ENCODE results near the gene C1orf216. TPM values are rescaled to one million over a fixed set of nuclear protein-coding genes. Genes with fewer than 3 reads are reported as not detected.
"Not testable (repeated sequence)": the region's sequence is repeated elsewhere in the genome, so short reads cannot be mapped to it uniquely, and the experiment has no call there.

Gene C1orf216
- polyA plus RNA-seq, 3 donors from 2014 or later, result 15.7 to 37.3 (median 32.3) TPM

DNA sequence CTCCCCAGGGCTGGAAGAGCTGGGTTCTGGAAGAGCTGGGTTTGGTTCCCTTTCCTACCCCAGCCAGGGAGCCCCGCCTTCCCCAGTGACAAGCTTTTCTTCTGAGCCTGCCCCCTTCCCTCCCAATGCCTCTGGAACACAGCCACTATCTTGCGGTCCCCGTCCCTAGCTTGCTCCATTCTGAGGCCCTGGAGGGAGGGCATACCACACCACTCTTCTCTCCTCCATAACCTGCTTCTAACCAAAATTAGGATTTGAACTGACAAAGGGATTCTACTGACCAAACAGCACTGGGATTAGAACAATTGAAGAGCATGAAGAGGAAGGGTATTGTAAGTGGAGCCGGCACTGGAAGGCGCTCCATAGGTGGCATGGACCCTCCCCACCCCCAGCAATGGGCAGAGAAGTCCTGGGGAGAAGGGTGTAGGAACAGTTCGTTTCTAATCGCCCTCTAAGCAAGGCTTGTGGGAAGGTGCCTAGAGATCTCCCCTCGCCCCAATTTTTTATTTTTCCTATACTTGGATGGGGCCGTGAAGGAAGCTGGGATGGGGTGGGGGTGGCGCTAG lies 690 bp downstream of the C1orf216 start:
- no peaks in the 10 kb centered on the region for H3K9me3 Mint-ChIP-seq
- H3K4me1 Mint-ChIP-seq, result peaks cover 33 to 41% of the 10 kb centered on the region in 2 donors
- peak overlapping the region in 5 of 6 donors; percentile 4 to 93 (median 44) for H3K27ac Mint-ChIP-seq

DNA sequence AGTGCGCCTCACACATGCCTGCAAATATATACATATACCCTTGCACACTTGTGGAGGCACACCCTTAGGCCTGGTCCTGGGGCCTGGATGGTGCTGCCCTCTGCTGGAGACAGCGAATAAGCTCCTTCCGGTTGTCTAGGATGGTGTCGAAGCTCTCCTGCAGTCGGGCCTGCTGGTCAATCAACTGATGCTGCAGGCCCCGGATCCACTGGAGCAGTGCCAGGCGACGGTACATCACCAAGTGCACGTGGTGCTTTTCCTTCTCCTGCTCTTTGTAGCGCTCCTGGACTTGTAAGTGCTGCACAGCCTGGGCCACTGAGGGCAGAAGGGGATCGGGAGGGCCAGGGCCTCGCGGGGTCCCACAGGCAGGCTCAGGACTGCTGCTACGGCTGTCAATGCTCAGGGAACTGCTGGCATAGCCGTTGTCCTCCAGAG lies 3.1 kb downstream of the C1orf216 start:
- Mint-ChIP-seq H3K27ac (peak overlapping the region in 4 of 6 donors; percentile 18 to 76 (median 40)), H3K36me3 (peaks cover 5 to 9% (median 7%) of the 10 kb centered on the region in 3 donors), H3K27me3 (ENCODE audit: low read depth in 3 of 3) (peaks cover 2 to 7% (median 6%) of the 10 kb centered on the region in 3 donors), H3K4me1 (peaks cover 33 to 41% of the 10 kb centered on the region in 2 donors), H3K9me3 (no peaks in the 10 kb centered on the region), H3K4me3 (peak overlapping the region in 4 of 5 donors; percentile 0 to 72 (median 10))
- DNase-seq, result peak; percentile 61 to 71 (median 67)

More for the DNA sequence above, 690 bp downstream of the C1orf216 start:
- Mint-ChIP-seq H3K36me3 (peaks cover 5 to 9% (median 7%) of the 10 kb centered on the region in 3 donors), H3K27me3 (ENCODE audit: low read depth in 3 of 3) (peaks cover 0 to 9% (median 7%) of the 10 kb centered on the region in 3 donors), H3K4me3 (peak overlapping the region; percentile 81 to 96 (median 95))
- DNase-seq, result no peak

DNA sequence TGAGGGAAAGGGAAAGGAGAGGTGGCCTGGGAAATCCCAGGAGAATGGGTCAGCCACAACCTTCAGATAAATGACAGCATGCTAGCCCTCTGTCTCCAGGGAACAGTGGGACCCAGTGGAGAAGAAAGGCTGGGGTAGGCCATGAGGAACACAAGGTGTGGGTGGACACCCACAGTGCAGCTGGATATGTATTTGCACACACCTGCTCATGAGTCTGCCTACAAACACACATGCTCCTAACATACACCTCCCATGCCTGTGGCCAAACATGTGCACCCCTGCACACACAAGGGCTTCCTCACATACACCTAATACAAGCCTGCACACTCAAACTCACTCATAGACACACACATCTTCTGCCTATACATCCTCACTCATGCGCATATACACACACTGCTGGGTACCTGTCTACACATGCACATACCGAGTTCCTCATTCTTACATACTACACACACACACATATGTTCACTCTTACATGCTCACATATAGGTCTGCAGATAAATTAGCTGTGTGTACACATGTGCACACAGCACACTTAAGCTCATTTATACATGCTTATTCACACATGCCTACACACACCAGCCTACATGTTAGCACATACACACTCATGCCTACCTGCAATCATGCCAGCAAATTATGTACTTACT lies 3.6 kb downstream of the C1orf216 start:
- peaks cover 2 to 7% (median 5%) of the 10 kb centered on the region in 3 donors for H3K27me3 Mint-ChIP-seq (ENCODE audit: low read depth in 3 of 3)
- H3K4me3 Mint-ChIP-seq, result peak overlapping the region in 4 of 5 donors; percentile 0 to 72 (median 10)
- H3K4me1 Mint-ChIP-seq, result peaks cover 33 to 41% of the 10 kb centered on the region in 2 donors
- H3K9me3 Mint-ChIP-seq, result no peaks in the 10 kb centered on the region
- no peak for DNase-seq
- peaks cover 5 to 9% (median 7%) of the 10 kb centered on the region in 3 donors for H3K36me3 Mint-ChIP-seq
- peak overlapping the region in 3 of 6 donors; percentile 18 to 58 (median 36) for H3K27ac Mint-ChIP-seq

DNA sequence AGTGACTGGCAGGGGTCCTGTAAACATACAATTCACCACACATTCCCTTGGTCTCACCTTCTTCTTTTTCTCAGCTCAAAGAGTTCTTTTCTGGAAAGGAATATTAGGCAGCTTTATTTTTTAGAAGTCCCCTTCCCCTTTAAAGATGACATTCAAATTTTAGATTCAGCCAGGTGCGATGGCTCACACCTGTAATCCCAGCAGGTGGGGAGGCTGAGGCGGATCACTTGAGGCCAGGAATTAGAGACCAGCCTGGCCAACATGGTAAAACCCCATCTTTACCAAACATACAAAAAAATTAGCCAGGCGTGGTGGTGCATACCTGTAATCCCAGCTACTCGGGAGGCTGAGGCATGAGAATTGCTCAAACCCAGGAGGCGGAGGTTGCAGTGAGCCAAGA lies 7.6 kb downstream of the C1orf216 start:
- H3K27ac Mint-ChIP-seq, H3K4me3 Mint-ChIP-seq, H3K9me3 Mint-ChIP-seq, DNase-seq, H3K36me3 Mint-ChIP-seq: not testable (repeated sequence)
- H3K4me1 Mint-ChIP-seq, result peaks cover 37 to 41% of the 10 kb centered on the region in 2 donors
- H3K27me3 Mint-ChIP-seq (ENCODE audit: low read depth in 3 of 3), result peaks cover 5 to 13% (median 8%) of the 10 kb centered on the region in 3 donors

DNA sequence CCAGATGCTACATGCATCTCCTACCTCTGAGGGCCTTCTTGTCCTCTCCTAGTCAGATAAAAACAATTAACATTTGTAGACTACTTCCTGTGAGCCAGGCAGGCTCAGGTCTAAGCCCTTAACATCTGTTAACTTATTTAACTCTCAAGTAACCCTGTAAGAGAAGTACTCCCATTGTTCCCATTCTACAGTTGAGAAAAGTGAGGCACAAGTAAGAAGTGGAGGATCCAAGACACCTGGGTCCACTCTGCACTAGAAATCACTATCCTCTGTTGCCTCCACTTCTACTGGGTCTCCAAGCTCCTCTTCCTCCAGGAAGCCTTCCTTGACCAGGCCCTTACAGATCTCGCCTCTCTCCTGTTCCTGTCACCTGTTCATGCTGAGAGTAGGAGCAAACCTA lies 9.7 kb downstream of the C1orf216 start:
- H3K36me3 Mint-ChIP-seq, result peaks cover 0 to 5% (median 0%) of the 10 kb centered on the region in 3 donors
- peak overlapping the region; percentile 76 to 85 (median 83) for H3K4me3 Mint-ChIP-seq
- H3K4me1 Mint-ChIP-seq, result peaks cover 28 to 30% of the 10 kb centered on the region in 2 donors
- peaks cover 2 to 10% (median 8%) of the 10 kb centered on the region in 3 donors for H3K27me3 Mint-ChIP-seq (ENCODE audit: low read depth in 3 of 3)
- H3K9me3 Mint-ChIP-seq, result peaks cover 0 to 2% (median 0%) of the 10 kb centered on the region in 6 donors
- DNase-seq, result no peak
- H3K27ac Mint-ChIP-seq, result peak overlapping the region in 3 of 6 donors; percentile 42 to 81 (median 43)

DNA sequence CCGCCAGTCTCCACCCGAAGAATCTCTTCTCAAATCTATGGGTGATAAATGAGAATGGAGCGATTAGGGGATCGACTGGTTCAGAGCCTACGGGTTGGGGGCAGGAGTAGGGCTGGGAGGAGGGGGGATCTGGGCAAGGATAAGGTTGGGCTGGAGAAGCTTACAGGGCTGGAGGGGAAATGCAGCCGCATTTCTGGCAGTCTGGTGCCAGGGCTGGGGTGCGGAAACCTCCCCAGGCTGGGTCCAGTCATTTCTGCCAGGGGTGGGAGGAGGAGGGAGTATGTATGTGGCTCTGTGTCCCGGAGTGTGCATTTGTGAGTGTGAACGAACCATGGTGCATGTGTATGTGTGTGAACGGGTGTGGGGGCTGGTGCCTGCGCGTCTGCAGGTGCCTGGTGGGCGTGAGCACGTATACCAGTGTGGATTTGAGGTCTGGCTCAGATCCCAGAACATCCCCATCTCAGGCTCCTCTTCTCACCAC lies 10.2 kb downstream of the C1orf216 start:
- Mint-ChIP-seq H3K4me1 (peaks cover 28 to 30% of the 10 kb centered on the region in 2 donors), H3K4me3 (peak overlapping the region; percentile 76 to 85 (median 83)), H3K9me3 (peaks cover 0 to 2% (median 0%) of the 10 kb centered on the region in 6 donors), H3K27me3 (ENCODE audit: low read depth in 3 of 3) (peaks cover 2 to 10% (median 8%) of the 10 kb centered on the region in 3 donors), H3K27ac (peak overlapping the region in 3 of 6 donors; percentile 43 to 81 (median 69)), H3K36me3 (peaks cover 0 to under 1% (median 0%) of the 10 kb centered on the region in 3 donors)
- peak in 1 of 3 donors; percentile 2 for DNase-seq

DNA sequence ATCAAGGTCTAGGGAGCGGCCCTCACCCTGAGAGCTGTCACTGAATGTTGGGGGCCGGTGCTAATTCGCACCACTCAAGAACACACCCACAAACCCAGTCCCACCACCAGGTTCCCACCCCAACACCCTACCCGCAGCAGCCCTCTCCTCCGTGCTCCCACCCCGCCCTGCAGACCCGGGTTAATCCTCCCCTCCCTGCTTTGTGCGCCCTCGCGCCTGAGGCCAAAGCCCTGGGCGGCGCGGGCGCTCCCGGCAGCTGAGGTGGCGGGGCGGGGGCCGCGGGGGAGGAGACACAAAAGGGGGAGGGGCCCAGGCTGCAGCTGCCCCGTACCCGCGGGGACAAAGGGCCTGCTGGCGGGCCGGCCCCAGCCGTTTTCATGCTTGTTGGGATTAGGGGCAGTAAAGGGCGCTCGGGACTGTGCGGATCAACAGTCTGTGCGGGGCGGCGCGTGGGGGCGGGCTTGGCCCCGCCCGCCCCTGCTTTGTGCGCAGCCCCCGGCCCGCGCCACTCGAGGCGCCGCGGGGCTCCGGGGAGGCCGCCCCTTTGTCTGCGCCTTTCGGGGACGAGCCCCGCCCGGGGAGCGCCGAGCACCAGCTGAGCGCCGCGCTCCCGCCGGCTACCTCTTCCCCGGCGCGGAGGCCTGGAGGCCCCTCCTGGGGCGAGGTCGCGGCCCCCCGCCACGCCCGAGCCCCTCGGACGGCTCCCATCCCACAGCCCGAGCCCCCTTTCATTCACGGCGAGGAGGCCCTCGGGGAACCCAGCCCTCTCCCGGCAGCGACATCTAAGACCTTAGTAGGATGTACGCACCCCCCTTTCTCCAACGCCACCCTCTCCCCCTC lies 10.9 kb downstream of the C1orf216 start:
- H3K4me3 Mint-ChIP-seq, result peak overlapping the region; percentile 79 to 94 (median 87)
- H3K4me1 Mint-ChIP-seq, result peaks cover 28 to 30% of the 10 kb centered on the region in 2 donors
- peak; percentile 27 to 54 (median 49) for DNase-seq
- H3K27ac Mint-ChIP-seq, result peak overlapping the region in 5 of 6 donors; percentile 69 to 83 (median 75)
- H3K9me3 Mint-ChIP-seq, result peaks cover 0 to 2% (median 0%) of the 10 kb centered on the region in 6 donors
- peaks cover 2 to 14% (median 8%) of the 10 kb centered on the region in 3 donors for H3K27me3 Mint-ChIP-seq (ENCODE audit: low read depth in 3 of 3)
- no peaks in the 10 kb centered on the region for H3K36me3 Mint-ChIP-seq

DNA sequence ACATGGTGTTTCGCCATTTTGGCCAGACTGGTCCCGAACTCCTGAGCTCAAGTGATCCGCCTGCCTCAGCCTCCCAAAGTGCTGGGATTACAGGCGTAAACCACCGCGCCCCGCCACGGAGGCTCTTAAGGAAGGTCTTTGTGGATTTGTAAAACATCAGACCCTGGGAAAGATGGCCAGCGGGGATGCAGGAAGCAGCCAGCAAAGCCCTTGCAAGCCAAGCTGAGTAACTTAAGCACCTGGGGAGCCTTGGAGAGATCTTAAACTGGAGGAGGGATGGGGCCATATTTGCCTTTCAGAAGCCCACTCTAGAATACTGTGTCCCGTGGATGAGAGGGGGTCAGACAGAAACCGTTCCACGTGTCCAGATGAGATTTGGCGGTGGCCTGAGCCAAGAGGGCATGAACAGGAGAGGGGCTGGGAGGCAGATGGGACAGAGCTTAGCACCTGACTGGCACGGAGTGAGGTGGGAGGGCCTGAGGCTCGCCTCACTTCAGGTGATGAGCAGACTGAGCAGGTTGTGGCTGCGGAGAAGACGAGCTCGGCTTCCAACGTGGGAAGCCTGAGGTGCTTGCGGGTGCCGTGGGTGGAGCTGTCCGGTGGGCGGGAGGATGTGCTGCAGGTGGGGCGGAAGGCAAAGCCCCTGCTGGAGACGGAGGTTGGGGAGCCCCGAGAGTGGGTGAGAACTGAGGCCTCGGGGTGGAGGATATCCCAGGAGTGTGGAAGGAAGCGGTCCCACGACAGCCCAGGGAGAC lies 11.7 kb downstream of the C1orf216 start:
- DNase-seq, result peak; percentile 42 to 54 (median 49)
- H3K4me1 Mint-ChIP-seq, result peaks cover 28 to 30% of the 10 kb centered on the region in 2 donors
- no peaks in the 10 kb centered on the region for H3K36me3 Mint-ChIP-seq
- peaks cover 2 to 16% (median 12%) of the 10 kb centered on the region in 3 donors for H3K27me3 Mint-ChIP-seq (ENCODE audit: low read depth in 3 of 3)
- H3K27ac Mint-ChIP-seq, result peak overlapping the region in 5 of 6 donors; percentile 51 to 83 (median 75)
- H3K4me3 Mint-ChIP-seq, result peak overlapping the region; percentile 79 to 94 (median 87)
- peaks cover 0 to 2% (median 0%) of the 10 kb centered on the region in 6 donors for H3K9me3 Mint-ChIP-seq

DNA sequence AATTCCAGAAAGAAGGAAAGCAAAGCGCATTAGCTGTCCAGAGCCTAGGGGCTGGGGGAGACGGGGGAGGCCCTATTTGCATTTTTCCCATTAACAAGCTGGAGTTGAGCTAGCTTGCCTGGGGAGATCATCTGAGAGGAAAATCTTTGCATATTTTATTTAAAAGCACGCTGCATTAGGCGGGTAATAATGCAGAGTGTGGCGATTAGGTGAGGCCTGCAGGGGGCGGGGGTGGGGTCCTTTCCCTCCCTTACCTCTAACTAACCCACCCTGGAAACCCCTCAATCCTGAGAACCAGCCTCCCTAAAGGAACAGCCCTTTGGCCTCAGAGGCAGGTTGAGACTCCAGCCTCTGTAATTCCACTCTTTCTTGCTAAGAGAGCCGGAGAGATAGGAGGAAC lies 16.2 kb downstream of the C1orf216 start:
- Mint-ChIP-seq H3K36me3 (no peaks in the 10 kb centered on the region), H3K27ac (peak overlapping the region in 1 of 6 donors; percentile 40), H3K4me3 (no peak overlapping the region), H3K9me3 (peaks cover 0 to 2% (median 0%) of the 10 kb centered on the region in 6 donors), H3K4me1 (peaks cover 11 to 18% of the 10 kb centered on the region in 2 donors), H3K27me3 (ENCODE audit: low read depth in 3 of 3) (peaks cover 8 to 21% (median 16%) of the 10 kb centered on the region in 3 donors)
- DNase-seq, result no peak

DNA sequence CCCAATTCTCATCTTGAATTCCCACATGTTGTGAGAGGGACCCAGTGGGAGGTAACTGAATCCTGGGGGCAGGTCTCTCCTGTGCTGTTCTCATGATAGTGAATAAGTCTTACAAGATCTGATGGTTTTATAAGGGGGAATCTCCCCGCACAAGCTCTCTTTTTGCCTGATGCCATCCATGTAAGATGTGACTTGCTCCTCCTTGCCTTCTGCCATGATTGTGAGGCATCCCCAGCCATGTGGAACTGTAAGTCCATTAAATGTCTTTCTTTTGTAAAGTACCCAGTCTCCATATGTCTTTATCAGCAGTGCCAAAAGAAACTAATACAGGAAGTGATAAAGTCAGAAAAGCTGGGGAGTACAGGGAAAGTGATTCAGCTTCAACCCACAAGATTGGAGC lies 19.5 kb downstream of the C1orf216 start:
- peaks cover 10 to 14% (median 13%) of the 10 kb centered on the region in 3 donors for H3K27me3 Mint-ChIP-seq (ENCODE audit: low read depth in 3 of 3)
- not testable (repeated sequence) for H3K9me3 Mint-ChIP-seq, H3K36me3 Mint-ChIP-seq, H3K4me3 Mint-ChIP-seq, H3K4me1 Mint-ChIP-seq, DNase-seq, H3K27ac Mint-ChIP-seq

DNA sequence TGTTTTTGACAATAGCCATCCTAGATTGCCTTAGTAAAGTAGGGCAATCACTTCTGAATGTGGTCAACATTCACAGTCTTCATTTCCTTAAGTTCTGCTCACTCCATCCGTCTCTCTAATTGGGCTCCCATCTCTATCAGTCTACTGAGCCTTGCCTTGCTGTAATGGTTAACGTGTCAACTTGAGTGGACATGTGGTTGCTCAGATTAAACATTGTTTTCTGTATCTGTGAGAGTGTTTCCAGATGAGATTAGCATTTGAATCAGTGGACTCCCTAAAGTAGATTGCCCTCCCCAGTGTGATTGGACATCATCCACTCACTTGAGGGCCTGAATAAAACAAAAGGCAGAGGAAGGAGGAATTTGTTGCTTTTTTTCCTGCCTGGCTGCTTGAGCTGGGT lies 26.4 kb downstream of the C1orf216 start:
- Mint-ChIP-seq H3K27ac (no peak overlapping the region), H3K36me3 (no peaks in the 10 kb centered on the region), H3K4me1 (no peaks in the 10 kb centered on the region), H3K4me3 (no peak overlapping the region), H3K9me3 (no peaks in the 10 kb centered on the region), H3K27me3 (ENCODE audit: low read depth in 3 of 3) (peaks cover 3 to 8% (median 5%) of the 10 kb centered on the region in 3 donors)
- no peak for DNase-seq

DNA sequence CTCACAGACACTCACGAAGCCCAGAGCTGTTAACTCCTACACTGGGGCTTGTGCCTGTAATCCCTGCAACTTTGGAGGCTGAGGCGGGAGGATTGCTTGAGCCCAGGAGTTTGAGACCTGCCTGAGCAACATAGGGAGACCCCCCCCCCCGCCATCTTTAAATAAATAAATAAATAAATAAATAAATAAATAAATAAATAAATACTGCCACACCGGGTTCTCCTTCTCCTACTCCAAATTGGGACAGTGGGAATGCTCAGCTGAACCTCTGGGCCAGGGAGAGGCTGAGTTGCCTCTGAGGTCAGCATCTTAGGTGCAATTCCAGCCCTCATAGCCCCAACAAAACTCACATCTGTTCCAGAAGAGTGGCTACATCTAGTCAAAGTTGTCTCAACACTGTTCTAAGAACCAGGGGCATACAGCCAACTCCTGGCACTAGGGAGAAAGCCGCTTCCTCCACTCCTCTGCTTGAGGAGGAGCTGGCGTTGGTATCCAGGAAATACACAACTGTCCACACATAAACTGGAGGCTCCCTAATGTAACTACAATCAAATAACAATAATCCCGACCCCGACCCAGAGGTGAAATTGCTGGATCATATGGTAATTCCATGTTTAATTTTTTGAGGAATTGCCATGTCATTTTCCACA lies 27.0 kb downstream of the C1orf216 start:
- no peak for DNase-seq
- Mint-ChIP-seq H3K27me3 (ENCODE audit: low read depth in 3 of 3) (peaks cover 3 to 8% (median 5%) of the 10 kb centered on the region in 3 donors), H3K36me3 (no peaks in the 10 kb centered on the region), H3K27ac (no peak overlapping the region), H3K4me1 (no peaks in the 10 kb centered on the region), H3K9me3 (no peaks in the 10 kb centered on the region), H3K4me3 (no peak overlapping the region)

All from immature natural killer cell (primary cell).